ENCODE data around the gene LPO. TPM values are rescaled to one million over a fixed set of nuclear protein-coding genes. Genes with fewer than 3 reads are reported as not detected.

Gene LPO
- total RNA-seq, 4 donors from 2014 or later: 0.27 TPM; not detected in 3

DNA sequence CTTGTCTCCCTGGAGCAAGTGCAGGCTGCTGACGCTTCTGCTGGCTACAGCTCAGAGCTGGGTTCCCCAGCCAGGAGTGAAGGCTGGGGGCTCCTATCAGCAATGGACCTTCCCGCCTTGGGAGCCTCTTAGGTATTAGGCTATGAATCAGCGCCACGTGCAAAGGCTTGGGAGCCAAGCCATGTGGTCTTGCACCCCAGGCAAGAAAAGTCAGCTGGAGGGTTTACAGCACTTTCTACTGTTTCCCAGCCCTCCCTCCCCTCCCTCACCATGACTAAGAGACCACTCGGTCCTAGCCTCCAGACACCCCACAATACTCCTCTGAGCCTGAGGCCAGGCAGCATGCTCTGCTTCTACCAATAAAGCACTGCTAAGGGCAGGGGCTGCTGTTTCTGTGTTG is 33.6 kb upstream of the LPO start:
- Histone ChIP-seq H3K4me1 (no peaks in the 10 kb centered on the region), H3K27me3 (no peaks in the 10 kb centered on the region), H3K4me3 (replicated peaks in 1 of 3) (no peak overlapping the region), H3K9me3 (no peaks in the 10 kb centered on the region), H3K27ac (no peak overlapping the region), H3K36me3 (peaks cover 9 to 15% of the 10 kb centered on the region in 2 donors)
- 78 to 97% methylated on average over 5 of the region's 5 CpGs for WGBS, 2 donors
- no peak for DNase-seq
- intact Hi-C loops (cut with DNase I): no loop called here
- no peak for TF ChIP-seq POLR2A (IDR thresholded peaks at IDR 0.05)

DNA sequence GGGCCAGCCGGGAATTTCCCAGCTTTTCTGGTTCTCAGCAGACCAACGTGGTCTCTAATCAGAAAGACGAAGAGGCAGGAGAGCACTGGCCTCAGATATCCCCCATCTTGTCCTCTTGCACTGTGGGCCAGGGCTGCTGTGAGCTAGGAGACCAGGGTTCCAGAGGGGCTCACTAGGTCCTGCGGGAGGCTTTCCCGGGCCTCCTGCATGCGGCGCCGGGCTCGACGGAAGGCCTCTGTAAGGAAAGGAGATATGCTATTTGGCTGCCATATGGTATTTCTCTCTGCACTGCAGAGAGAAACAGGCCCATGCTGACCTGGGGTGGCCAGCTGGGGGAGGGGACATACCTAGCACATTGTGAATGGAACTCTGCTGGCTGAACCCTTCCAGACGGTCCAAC is 32.4 kb upstream of the LPO start:
- DNase-seq: no peak
- TF ChIP-seq POLR2A (IDR thresholded peaks at IDR 0.05): no peak
- Histone ChIP-seq H3K4me1 (no peaks in the 10 kb centered on the region), H3K4me3 (replicated peaks in 1 of 3) (no peak overlapping the region), H3K27ac (no peak overlapping the region), H3K27me3 (no peaks in the 10 kb centered on the region), H3K9me3 (no peaks in the 10 kb centered on the region), H3K36me3 (peaks cover 10 to 20% of the 10 kb centered on the region in 2 donors)
- 90 to 91% methylated on average over 4 to 11 of the region's 11 CpGs for WGBS, 2 donors
- intact Hi-C loops (cut with DNase I): no loop called here

DNA sequence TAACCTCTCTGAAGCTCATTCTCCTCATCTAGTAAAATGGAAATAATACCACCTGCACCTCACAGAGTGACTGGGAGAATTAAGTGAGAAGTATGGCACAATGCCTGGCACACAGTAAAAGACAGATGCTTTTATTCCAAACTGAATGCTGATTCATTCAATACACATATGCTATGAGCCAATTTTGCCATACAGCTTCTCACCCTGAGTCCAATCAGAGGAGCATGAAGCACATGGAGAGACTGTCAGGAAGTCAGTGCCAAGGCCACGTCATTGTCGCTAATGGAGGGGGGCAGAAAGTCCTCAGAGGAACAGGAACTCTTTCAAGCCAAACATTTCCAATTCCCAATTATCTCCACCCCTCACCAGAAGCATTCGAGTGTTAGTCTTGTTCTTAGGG is 30.9 kb upstream of the LPO start:
- no peak overlapping the region for H3K27ac ChIP-seq
- intact Hi-C loops (cut with DNase I): no loop called here
- no peak for DNase-seq
- no peak overlapping the region for H3K4me3 ChIP-seq (replicated peaks in 1 of 3)
- peaks cover 13 to 20% of the 10 kb centered on the region in 2 donors for H3K36me3 ChIP-seq
- TF ChIP-seq, protein P1, sequence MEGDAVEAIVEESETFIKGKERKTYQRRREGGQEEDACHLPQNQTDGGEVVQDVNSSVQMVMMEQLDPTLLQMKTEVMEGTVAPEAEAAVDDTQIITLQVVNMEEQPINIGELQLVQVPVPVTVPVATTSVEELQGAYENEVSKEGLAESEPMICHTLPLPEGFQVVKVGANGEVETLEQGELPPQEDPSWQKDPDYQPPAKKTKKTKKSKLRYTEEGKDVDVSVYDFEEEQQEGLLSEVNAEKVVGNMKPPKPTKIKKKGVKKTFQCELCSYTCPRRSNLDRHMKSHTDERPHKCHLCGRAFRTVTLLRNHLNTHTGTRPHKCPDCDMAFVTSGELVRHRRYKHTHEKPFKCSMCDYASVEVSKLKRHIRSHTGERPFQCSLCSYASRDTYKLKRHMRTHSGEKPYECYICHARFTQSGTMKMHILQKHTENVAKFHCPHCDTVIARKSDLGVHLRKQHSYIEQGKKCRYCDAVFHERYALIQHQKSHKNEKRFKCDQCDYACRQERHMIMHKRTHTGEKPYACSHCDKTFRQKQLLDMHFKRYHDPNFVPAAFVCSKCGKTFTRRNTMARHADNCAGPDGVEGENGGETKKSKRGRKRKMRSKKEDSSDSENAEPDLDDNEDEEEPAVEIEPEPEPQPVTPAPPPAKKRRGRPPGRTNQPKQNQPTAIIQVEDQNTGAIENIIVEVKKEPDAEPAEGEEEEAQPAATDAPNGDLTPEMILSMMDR (IDR thresholded peaks at IDR 0.05): no peak
- no peak for TF ChIP-seq POLR2A (IDR thresholded peaks at IDR 0.05)
- H3K9me3 ChIP-seq: no peaks in the 10 kb centered on the region
- H3K27me3 ChIP-seq: no peaks in the 10 kb centered on the region
- WGBS, 2 donors: 87 to 95% methylated on average over 3 of the region's 3 CpGs
- no peaks in the 10 kb centered on the region for H3K4me1 ChIP-seq

DNA sequence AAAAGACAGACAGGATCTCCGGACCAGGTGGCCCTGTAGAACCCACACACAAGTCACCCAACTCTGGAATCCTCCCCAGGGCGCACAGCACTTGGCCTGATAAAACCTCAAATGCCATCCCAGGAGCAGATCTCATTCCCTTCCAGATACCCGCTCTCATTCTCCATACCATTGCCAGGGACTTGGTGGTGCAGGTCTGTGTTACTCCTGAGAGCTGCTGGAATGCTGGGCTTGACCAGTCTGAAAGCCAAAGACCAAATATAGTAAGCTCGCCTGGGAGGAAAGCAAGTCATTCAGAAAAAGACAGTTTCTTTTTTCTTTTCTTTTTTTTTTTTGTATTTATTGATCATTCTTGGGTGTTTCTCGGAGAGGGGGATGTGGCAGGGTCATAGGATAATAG is 30.0 kb upstream of the LPO start:
- Histone ChIP-seq H3K27me3 (no peaks in the 10 kb centered on the region), H3K36me3 (peaks cover 15 to 20% of the 10 kb centered on the region in 2 donors), H3K27ac (no peak overlapping the region), H3K4me1 (no peaks in the 10 kb centered on the region), H3K4me3 (replicated peaks in 1 of 3) (no peak overlapping the region), H3K9me3 (no peaks in the 10 kb centered on the region)
- intact Hi-C loops (cut with DNase I): no loop called here
- no peak for DNase-seq
- no peak for TF ChIP-seq POLR2A (IDR thresholded peaks at IDR 0.05)
- TF ChIP-seq, protein P1 (IDR thresholded peaks at IDR 0.05): no peak
- WGBS, 2 donors: 93 to 96% methylated on average over 5 of the region's 5 CpGs

DNA sequence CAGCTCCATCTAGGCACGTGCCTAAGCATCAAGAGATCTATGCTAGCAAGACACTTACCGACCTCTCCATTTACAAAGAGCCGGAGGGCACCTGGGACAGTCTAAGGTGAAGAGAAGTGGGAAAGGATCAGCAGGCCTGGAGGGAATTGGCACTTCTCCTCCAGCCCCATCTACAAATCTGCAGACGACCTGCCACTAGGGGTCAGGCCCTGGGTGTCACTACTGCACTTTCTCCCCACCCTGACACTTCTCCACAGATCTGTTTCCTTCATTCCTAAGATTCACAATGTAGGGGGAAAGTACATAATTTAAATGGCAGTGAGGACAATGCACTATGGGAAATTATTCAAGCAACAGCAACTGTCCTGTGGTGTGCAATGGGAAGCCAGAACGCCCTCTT is 27.5 kb upstream of the LPO start:
- Histone ChIP-seq H3K27me3 (no peaks in the 10 kb centered on the region), H3K36me3 (peaks cover 23 to 29% of the 10 kb centered on the region in 2 donors), H3K4me1 (no peaks in the 10 kb centered on the region), H3K4me3 (replicated peaks in 1 of 3) (no peak overlapping the region), H3K27ac (no peak overlapping the region), H3K9me3 (no peaks in the 10 kb centered on the region)
- TF ChIP-seq, protein P1 (IDR thresholded peaks at IDR 0.05): no peak
- no peak for TF ChIP-seq POLR2A (IDR thresholded peaks at IDR 0.05)
- 79 to 92% methylated on average over 5 of the region's 5 CpGs for WGBS, 2 donors
- intact Hi-C loops (cut with DNase I): no loop called here
- no peak for DNase-seq

DNA sequence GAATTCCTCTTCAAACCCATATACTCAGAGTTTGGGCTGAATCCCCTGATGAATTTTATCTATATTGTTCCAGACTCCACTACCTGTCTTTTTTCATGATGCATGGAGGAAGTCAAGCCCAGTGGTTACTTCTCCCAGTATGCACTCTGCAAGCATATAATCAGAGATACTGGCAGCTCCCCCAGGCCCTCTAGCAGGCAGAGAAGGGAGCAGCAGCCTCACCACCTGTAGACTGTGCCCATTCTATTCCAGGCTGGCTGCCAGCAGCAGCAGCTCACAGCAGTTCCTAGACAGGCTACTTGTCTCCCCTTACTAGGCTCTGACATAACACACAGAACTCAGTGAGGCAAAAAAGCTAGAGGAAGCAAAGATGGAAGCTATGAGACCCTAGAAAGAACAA is 22.7 kb upstream of the LPO start:
- H3K9me3 ChIP-seq: no peaks in the 10 kb centered on the region
- TF ChIP-seq POLR2A (IDR thresholded peaks at IDR 0.05): no peak
- TF ChIP-seq, protein P1 (IDR thresholded peaks at IDR 0.05): no peak
- H3K27me3 ChIP-seq: no peaks in the 10 kb centered on the region
- no peak overlapping the region for H3K27ac ChIP-seq
- intact Hi-C loops (cut with DNase I): no loop called here
- H3K4me1 ChIP-seq: peaks cover 0 to 7% of the 10 kb centered on the region in 2 donors
- H3K36me3 ChIP-seq: peaks cover 11 to 13% of the 10 kb centered on the region in 2 donors
- no peak for DNase-seq
- H3K4me3 ChIP-seq (replicated peaks in 1 of 3): no peak overlapping the region
